IPS-20b (cell line): ENCODE data around the gene KCNQ1.

Source experiments
- H3K27ac ChIP-seq: one replicate; pipeline ENCODE4 v1.5.1; 2013; ENCODE audit warnings: low read length
- H3K27me3 ChIP-seq: 2 replicates; pipeline ENCODE4 v1.6.1; 2013; ENCODE audit warnings: mild to moderate bottlenecking, low read length, inconsistent platforms; ENCODE audit not compliant: insufficient read depth
- H3K36me3 ChIP-seq: 2 replicates; pipeline ENCODE4 v1.6.1; 2013; ENCODE audit warnings: low read depth, mild to moderate bottlenecking, inconsistent platforms, low read length, moderate library complexity; ENCODE audit not compliant: insufficient read depth
- H3K4me1 ChIP-seq: 2 replicates; pipeline ENCODE4 v1.6.1; 2013; ENCODE audit warnings: mild to moderate bottlenecking, control low read depth, inconsistent platforms, low read length, moderate library complexity; ENCODE audit not compliant: insufficient read depth
- H3K4me3 ChIP-seq: 2 replicates; pipeline ENCODE4 v1.5.1; 2013; ENCODE audit warnings: mild to moderate bottlenecking, low read length, inconsistent platforms
- H3K9ac ChIP-seq: 2 replicates; pipeline ENCODE4 v1.6.1; 2013; ENCODE audit warnings: low read depth, mild to moderate bottlenecking, inconsistent platforms, low read length, moderate library complexity
- H3K9me3 ChIP-seq: 2 replicates; pipeline ENCODE4 v1.6.1; 2013; ENCODE audit warnings: mild to moderate bottlenecking, low read depth, low read length, inconsistent platforms; ENCODE audit not compliant: insufficient read depth

Gene KCNQ1

GRCh38 chr11:2783536-2784082 is 338.8 kb downstream of the KCNQ1 start:
- Histone ChIP-seq H3K36me3 (no peaks in the 10 kb centered on the region), H3K27me3 (peaks cover 1% of the 10 kb centered on the region; the same call in 1 of the 2 replicates), H3K27ac (no peak overlapping the region), H3K4me3 (no peak overlapping the region), H3K4me1 (peaks cover 13% of the 10 kb centered on the region; the same call in 1 of the 2 replicates), H3K9ac (no peak overlapping the region), H3K9me3 (peaks cover 7% of the 10 kb centered on the region; the same call in 1 of the 2 replicates)

- no peaks in the 10 kb centered on the region for H3K36me3 ChIP-seq
- peaks cover 29% of the 10 kb centered on the region for H3K27me3 ChIP-seq
- H3K9me3 ChIP-seq: peaks cover 7% of the 10 kb centered on the region; the same call in 1 of the 2 replicates
- H3K27ac ChIP-seq: no peak overlapping the region
- H3K4me3 ChIP-seq: no peak overlapping the region
- peaks cover 13% of the 10 kb centered on the region; the same call in 1 of the 2 replicates for H3K4me1 ChIP-seq
- no peak overlapping the region for H3K9ac ChIP-seq
Observed at GRCh38 chr11:2787816-2788167, 343.0 kb downstream of the KCNQ1 start.

DNA sequence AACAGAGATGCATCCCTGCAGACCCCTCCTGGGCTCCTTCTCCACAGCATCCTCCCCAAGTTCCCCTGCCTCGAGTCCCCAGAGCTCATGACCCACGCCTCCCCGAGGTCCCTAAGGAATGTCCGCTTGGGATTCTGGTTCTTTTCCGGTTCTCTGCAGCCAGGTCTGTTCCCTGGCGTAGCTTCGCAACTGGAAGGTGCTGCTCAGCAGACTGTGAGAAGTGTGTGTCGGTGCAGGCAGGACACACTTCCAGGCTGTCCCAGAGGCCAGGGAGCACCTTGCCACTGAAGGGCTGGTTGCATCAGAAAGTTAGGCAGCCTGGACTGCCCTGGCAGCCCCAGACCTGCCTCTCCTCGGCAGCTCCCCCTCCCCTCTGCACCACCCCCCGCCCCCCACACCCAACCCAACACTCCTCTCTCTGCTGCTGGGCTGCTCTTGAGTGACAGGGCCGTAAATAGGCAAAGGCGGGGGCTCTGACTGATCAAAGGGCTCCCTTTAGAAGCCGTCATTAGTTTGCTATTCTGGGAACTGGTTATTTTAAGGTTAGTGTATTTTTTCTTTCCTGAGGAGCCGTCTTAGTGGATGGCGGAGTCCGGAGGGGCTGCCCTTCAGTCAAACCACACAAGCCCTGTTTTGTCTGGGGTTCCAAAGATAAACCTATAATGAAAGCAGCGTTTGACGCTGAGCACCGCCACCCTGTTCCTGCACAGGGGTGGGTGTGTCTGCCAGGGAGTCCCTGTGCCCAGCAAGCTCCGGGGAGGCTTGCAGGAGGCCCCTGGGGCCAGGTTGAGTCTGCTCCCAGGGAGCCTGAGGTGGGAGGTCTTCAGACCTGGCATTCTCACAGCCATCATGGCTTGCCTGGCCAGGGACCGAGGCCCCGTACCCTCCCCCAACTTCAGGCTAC is 343.6 kb downstream of the KCNQ1 start:
- Histone ChIP-seq H3K27me3 (peaks cover 33% of the 10 kb centered on the region), H3K4me1 (peaks cover 11% of the 10 kb centered on the region; the same call in 1 of the 2 replicates), H3K9ac (no peak overlapping the region), H3K36me3 (no peaks in the 10 kb centered on the region), H3K27ac (no peak overlapping the region), H3K9me3 (peaks cover 7% of the 10 kb centered on the region; the same call in 1 of the 2 replicates), H3K4me3 (no peak overlapping the region)

GRCh38 chr11:2789331-2789730 is 344.5 kb downstream of the KCNQ1 start:
- no peak overlapping the region for H3K27ac ChIP-seq
- H3K9ac ChIP-seq: no peak overlapping the region
- peaks cover 41% of the 10 kb centered on the region for H3K27me3 ChIP-seq
- H3K36me3 ChIP-seq: no peaks in the 10 kb centered on the region
- peaks cover 3% of the 10 kb centered on the region; the same call in 1 of the 2 replicates for H3K4me1 ChIP-seq
- H3K4me3 ChIP-seq: no peak overlapping the region
- H3K9me3 ChIP-seq: peaks cover 7% of the 10 kb centered on the region; the same call in 1 of the 2 replicates

DNA sequence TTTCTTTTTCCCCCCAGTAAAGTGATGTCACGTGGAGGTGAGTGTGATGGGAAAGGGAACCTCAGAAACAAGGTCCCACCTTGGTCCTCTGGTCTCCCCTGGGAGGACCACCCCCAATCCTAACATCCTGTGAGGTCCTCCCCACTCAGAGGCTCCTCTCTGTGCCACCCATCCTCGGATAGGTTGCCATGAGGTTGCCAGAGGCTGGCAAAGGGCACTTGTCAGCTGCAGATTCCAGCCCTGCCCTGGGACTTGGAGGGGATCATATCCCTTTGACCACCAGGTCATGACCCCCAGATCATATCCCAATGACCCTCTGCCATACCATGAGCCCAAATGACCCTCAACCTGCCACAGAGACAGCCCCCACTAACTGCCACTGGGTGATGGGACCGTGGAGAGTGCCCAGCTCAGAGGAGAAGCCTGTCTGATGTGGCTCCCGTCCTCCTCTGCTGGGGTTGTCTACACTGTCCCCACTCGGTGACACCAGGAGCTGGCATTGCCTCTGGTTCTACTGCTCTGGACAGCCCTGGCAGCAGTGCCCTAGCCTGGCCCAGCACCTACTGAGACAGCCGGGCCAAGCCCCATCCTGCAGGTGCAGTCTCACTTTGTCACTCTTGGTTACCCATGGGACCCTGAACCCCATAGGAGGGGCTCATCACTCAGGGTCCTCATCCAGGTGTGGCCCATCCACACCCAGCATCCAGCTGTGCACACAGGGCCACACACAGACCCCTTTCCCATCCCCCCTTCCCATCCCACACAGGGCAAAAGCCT is 345.2 kb downstream of the KCNQ1 start:
- H3K36me3 ChIP-seq: no peaks in the 10 kb centered on the region
- H3K4me1 ChIP-seq: peaks cover 3% of the 10 kb centered on the region; the same call in 1 of the 2 replicates
- no peak overlapping the region for H3K9ac ChIP-seq
- no peak overlapping the region for H3K27ac ChIP-seq
- H3K4me3 ChIP-seq: no peak overlapping the region
- peaks cover 46% of the 10 kb centered on the region for H3K27me3 ChIP-seq
- peaks cover 7% of the 10 kb centered on the region; the same call in 1 of the 2 replicates for H3K9me3 ChIP-seq

- H3K27me3 ChIP-seq: peaks cover 46% of the 10 kb centered on the region
- no peak overlapping the region for H3K27ac ChIP-seq
- H3K36me3 ChIP-seq: no peaks in the 10 kb centered on the region
- H3K4me3 ChIP-seq: no peak overlapping the region
- peaks cover 7% of the 10 kb centered on the region; the same call in 1 of the 2 replicates for H3K9me3 ChIP-seq
- no peak overlapping the region for H3K9ac ChIP-seq
- H3K4me1 ChIP-seq: peaks cover 3% of the 10 kb centered on the region; the same call in 1 of the 2 replicates
Observed at GRCh38 chr11:2790568-2790921, 345.7 kb downstream of the KCNQ1 start.

DNA sequence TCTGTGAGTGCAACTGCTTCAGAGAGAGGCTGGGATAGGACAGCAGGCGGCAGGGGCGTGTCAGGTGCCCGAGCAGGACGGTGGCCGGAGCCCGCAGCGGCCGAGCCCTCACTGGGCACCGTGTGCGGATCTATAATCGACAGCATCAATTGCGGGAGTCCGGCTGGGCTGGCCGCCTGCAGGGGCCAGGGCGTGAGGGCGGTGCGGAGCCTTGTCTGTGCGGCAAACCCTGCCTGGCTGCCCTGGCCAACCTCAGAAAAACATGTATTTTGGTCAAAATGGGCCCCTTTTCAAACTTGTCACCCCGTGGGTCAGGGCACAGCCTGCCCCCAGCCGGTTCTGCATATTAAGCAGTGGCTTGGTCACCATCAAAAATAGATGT is 346.3 kb downstream of the KCNQ1 start:
- Histone ChIP-seq H3K36me3 (no peaks in the 10 kb centered on the region), H3K9me3 (peaks cover 4% of the 10 kb centered on the region; the same call in 1 of the 2 replicates), H3K4me1 (peaks cover 3% of the 10 kb centered on the region; the same call in 1 of the 2 replicates), H3K9ac (no peak overlapping the region), H3K27me3 (peaks cover 46% of the 10 kb centered on the region), H3K4me3 (no peak overlapping the region), H3K27ac (no peak overlapping the region)

GRCh38 chr11:2791521-2792380 is 346.9 kb downstream of the KCNQ1 start:
- peak overlapping the region; percentile 30; the same call in 1 of the 2 replicates for H3K4me3 ChIP-seq
- no peaks in the 10 kb centered on the region for H3K36me3 ChIP-seq
- no peak overlapping the region for H3K9ac ChIP-seq
- H3K4me1 ChIP-seq: peaks cover 3% of the 10 kb centered on the region; the same call in 1 of the 2 replicates
- peaks cover 46% of the 10 kb centered on the region for H3K27me3 ChIP-seq
- no peaks in the 10 kb centered on the region for H3K9me3 ChIP-seq
- H3K27ac ChIP-seq: no peak overlapping the region

DNA sequence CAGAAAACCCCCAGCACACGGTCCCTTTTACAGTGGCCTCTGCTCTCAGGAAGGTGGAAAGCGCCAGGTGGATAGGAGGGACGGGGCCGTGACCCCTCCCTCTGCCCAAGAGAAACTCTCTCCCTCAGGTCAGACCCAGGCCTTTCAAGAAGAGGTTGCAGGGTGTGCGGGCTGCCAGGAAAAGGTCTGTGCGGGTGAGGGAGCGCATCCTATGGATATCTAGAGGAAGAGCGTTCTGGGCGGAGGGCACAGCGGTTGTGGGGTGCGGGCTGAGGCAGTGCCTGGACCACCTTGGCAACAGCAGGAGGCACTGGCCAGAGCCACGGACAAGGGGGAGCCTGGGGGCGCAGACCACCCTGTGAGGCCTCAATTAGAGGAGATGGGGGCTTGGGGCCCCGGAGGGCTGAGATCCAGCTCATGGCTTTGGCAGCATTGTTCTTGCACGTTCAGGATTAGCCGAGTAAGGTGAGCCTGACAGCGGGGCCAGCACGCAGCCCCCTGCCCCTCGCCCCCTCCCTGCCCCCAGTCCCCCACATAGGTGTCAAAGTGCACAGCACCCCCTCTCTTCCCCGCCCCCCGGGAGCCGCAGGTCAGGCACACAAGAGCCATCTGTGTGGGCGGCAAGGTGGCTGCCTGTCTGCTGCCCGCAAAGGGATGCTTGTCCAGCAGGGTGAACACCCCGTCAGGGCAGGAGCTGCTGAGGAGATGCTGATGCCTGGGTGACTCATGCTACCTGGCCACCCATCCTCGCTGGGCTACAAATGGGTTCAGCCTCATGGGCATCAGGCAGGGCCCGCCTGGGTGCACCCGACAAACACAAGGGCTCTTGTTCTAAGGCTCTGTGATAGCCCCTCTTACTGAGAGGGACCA is 347.8 kb downstream of the KCNQ1 start:
- H3K27ac ChIP-seq: no peak overlapping the region
- H3K9me3 ChIP-seq: no peaks in the 10 kb centered on the region
- no peaks in the 10 kb centered on the region for H3K36me3 ChIP-seq
- H3K4me1 ChIP-seq: peaks cover 3% of the 10 kb centered on the region; the same call in 1 of the 2 replicates
- H3K9ac ChIP-seq: no peak overlapping the region
- H3K4me3 ChIP-seq: no peak overlapping the region
- peaks cover 52% of the 10 kb centered on the region for H3K27me3 ChIP-seq

- Histone ChIP-seq H3K27ac (no peak overlapping the region), H3K4me1 (no peaks in the 10 kb centered on the region), H3K36me3 (no peaks in the 10 kb centered on the region), H3K27me3 (peaks cover 60% of the 10 kb centered on the region), H3K9ac (no peak overlapping the region), H3K9me3 (no peaks in the 10 kb centered on the region), H3K4me3 (no peak overlapping the region)
Observed at GRCh38 chr11:2793701-2794045, 348.9 kb downstream of the KCNQ1 start.
